Pulmonary artery endothelial cell (primary cell): ENCODE measurements around the gene PRPSAP1. TPM values are rescaled to one million over a fixed set of nuclear protein-coding genes. Genes with fewer than 3 reads are reported as not detected.

Source experiments
- DNase-seq: peaks from one replicate; pipeline ENCODE4 v3.0.0-alpha.2; 2011; ENCODE audit warnings: low read depth, low spot score
- total RNA-seq: library from RNA; depleted of rRNA; stranded (reverse); fragments of >200 nt; gene quantifications from 2 replicates; pipeline ENCODE4 v1.2.3, GENCODE V29; 2014

PRPSAP1 gene
- total RNA-seq, result 45.9 and 47.9 TPM in 2 replicates

GRCh38 chr17:76353599-76354316 lies at the start of gene PRPSAP1:
Gene PRPSAP1, minus strand, starts transcription at chr17:76353916. Its CDS starts 213 bp downstream, at chr17:76353703.
- peak; percentile 77 for DNase-seq

- no peak for DNase-seq
Measured at GRCh38 chr17:76402711-76403110, 49.0 kb upstream of the PRPSAP1 start.

GRCh38 chr17:76399175-76400172 lies 45.8 kb upstream of the PRPSAP1 start:
- no peak for DNase-seq

GRCh38 chr17:76398523-76399174 lies 44.9 kb upstream of the PRPSAP1 start:
- DNase-seq, result no peak

- peak; percentile 71 for DNase-seq
Measured at GRCh38 chr17:76397687-76398522, 44.2 kb upstream of the PRPSAP1 start.

GRCh38 chr17:76397184-76397583 lies 43.5 kb upstream of the PRPSAP1 start:
- DNase-seq, result no peak

GRCh38 chr17:76395980-76396379 lies 42.3 kb upstream of the PRPSAP1 start:
- no peak for DNase-seq

GRCh38 chr17:76394166-76394565 lies 40.5 kb upstream of the PRPSAP1 start:
- DNase-seq, result no peak

GRCh38 chr17:76391200-76391715 lies 37.5 kb upstream of the PRPSAP1 start:
- DNase-seq, result no peak

- DNase-seq, result no peak
Measured at GRCh38 chr17:76390003-76390421, 36.3 kb upstream of the PRPSAP1 start.

GRCh38 chr17:76388966-76389888 lies 35.5 kb upstream of the PRPSAP1 start:
- DNase-seq, result no peak

GRCh38 chr17:76386966-76387765 lies 33.5 kb upstream of the PRPSAP1 start:
- DNase-seq, result no peak

- DNase-seq, result no peak
Measured at GRCh38 chr17:76385892-76386786, 32.4 kb upstream of the PRPSAP1 start.

GRCh38 chr17:76384987-76385891 lies 31.5 kb upstream of the PRPSAP1 start:
- no peak for DNase-seq

- no peak for DNase-seq
Measured at GRCh38 chr17:76384222-76384986, 30.7 kb upstream of the PRPSAP1 start, which contains the start of gene SPHK1. Gene SPHK1, plus strand, starts transcription at chr17:76384609. Its CDS starts 1,036 bp downstream, at chr17:76385645.
